Measurements from ENCODE around the gene MAP7D1. TPM values are rescaled to one million over a fixed set of nuclear protein-coding genes. Genes with fewer than 3 reads are reported as not detected.
A peak's percentile ranks its signal among the peaks of the same experiment; 100 is the strongest.
"Not testable (repeated sequence)": the region's sequence is repeated elsewhere in the genome, so short reads cannot be mapped to it uniquely, and the experiment has no call there.

The MAP7D1 gene
- total RNA-seq, 1 donor from 2014 or later, result 120 TPM

DNA sequence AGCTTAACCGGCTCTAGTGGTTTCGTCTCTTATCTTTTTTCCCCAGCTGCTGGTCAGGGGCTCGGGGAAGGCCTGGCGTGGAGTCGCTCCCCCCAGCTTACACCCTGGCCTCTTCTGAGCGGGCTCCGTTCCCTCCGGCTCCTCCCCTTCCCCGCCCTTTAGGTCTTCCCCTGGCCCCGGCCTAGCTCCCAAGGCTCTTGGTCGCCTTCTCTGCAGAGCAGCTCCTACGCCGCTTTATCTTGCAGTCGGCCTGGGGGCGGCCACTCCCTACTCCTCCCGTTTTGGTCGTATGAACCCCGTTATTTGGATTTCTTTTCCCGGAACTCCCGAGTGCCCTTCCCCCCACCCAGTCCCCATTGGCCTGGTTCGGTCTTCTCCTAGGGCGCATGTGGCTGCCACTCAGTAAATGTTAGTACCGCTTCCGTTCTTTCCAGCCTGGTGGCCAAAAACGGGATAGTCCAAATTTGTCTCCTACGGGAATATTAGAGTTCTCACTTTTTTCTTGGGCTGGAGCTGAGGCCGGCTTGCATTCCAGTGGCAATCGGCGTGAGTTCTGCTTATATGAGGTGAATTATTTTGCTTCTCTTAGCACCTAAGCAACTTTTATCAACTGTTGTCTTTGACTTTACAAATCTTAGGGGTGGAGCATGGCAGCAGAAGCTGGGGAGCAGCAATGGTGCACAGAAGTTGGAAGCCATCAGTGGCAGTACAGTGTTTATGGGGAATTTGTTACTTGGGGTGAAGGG, 68.8 kb downstream of the MAP7D1 start:
- Histone ChIP-seq H3K9me3 (no peaks in the 10 kb centered on the region), H3K27ac (peak overlapping the region; percentile 97), H3K27me3 (ENCODE audit: low read depth) (no peaks in the 10 kb centered on the region), H3K4me3 (peak overlapping the region; percentile 87), H3K36me3 (peaks cover 23% of the 10 kb centered on the region), H3K4me1 (peaks cover 36% of the 10 kb centered on the region)
- DNase-seq (peak; percentile 88), ATAC-seq (peak; percentile 84 to 85)
- TF ChIP-seq, protein P1, sequence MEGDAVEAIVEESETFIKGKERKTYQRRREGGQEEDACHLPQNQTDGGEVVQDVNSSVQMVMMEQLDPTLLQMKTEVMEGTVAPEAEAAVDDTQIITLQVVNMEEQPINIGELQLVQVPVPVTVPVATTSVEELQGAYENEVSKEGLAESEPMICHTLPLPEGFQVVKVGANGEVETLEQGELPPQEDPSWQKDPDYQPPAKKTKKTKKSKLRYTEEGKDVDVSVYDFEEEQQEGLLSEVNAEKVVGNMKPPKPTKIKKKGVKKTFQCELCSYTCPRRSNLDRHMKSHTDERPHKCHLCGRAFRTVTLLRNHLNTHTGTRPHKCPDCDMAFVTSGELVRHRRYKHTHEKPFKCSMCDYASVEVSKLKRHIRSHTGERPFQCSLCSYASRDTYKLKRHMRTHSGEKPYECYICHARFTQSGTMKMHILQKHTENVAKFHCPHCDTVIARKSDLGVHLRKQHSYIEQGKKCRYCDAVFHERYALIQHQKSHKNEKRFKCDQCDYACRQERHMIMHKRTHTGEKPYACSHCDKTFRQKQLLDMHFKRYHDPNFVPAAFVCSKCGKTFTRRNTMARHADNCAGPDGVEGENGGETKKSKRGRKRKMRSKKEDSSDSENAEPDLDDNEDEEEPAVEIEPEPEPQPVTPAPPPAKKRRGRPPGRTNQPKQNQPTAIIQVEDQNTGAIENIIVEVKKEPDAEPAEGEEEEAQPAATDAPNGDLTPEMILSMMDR (IDR thresholded peaks at IDR 0.05), result peak; percentile 35
- intact Hi-C loops (cut with DNase I), result no loop called here

DNA sequence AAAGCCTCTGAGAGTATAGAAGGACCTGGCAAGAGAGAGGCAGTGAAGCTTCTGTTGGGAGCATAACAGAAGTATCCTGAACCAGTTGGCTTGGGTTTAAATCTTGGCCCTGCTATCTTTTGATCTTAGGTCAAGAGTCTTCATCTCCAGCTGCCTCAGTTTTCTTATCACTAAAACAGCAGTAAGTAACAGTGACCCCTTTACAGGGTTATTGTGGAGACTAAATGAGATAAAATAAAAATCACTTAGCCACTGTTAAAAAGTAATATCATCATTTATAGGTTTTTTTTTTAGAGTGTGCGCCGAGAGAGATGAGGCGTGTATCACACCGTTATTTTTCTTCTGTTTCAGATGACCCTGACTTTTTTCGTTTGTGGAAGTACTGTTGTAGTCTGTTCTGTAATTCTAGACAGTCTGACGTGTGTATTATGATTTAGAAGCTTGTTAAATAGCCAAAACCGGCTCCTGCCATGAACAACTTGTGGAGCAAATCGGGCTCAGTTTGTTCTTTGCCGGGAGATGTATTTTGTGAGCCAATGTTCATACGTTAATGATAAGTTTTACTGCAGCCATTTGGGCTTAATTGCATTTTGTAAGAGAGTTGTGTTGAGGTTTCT, 69.4 kb downstream of the MAP7D1 start:
- H3K36me3 ChIP-seq, result peaks cover 30% of the 10 kb centered on the region
- no peak for DNase-seq
- H3K4me3 ChIP-seq, result peak overlapping the region; percentile 87
- intact Hi-C loops (cut with DNase I), result no loop called here
- peaks cover 40% of the 10 kb centered on the region for H3K4me1 ChIP-seq
- TF ChIP-seq, protein P1 (IDR thresholded peaks at IDR 0.05), result no peak
- peak overlapping the region; percentile 97 for H3K27ac ChIP-seq
- no peaks in the 10 kb centered on the region for H3K9me3 ChIP-seq
- ATAC-seq, result no peak
- H3K27me3 ChIP-seq (ENCODE audit: low read depth), result no peaks in the 10 kb centered on the region

DNA sequence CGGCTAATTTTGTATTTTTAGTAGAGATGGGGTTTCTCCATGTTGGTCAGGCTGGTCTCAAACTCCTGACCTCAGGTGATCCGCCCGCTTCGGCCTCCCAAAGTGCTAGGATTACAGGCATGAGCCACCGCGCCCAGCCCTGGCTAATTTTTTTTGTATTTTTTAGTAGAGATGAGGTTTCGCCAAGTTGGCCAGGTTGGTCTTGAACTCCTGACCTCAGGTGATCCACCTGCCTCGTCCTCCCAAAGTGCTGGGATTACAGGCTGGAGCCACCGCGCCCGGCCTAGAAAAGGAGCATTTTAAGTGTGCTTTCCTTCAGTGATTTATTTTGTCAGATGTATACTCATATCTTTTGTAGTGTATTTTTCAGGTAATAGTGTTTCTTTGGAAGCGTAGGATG, 74.3 kb downstream of the MAP7D1 start:
- H3K27ac ChIP-seq; H3K9me3 ChIP-seq; H3K4me3 ChIP-seq; intact Hi-C loops (cut with DNase I); DNase-seq; H3K27me3 ChIP-seq (ENCODE audit: low read depth); ATAC-seq: not testable (repeated sequence)
- H3K4me1 ChIP-seq, result peaks cover 60% of the 10 kb centered on the region
- H3K36me3 ChIP-seq, result peaks cover 74% of the 10 kb centered on the region

Other genes starting within 250 kb of the MAP7D1 start
- gene AGO3, start 225.1 kb upstream of the MAP7D1 start, total RNA-seq, result 33.9 TPM
- gene TEKT2, start 72.1 kb upstream of the MAP7D1 start, total RNA-seq, result 9.3 TPM
- gene ADPRS, start 67.3 kb upstream of the MAP7D1 start, total RNA-seq, result 32.4 TPM
- 24.4 TPM for gene COL8A2, start 30.9 kb upstream of the MAP7D1 start, total RNA-seq
- gene TRAPPC3, start 6.7 kb upstream of the MAP7D1 start, total RNA-seq, result 60.3 TPM
- gene THRAP3, start 68.3 kb downstream of the MAP7D1 start, total RNA-seq, result 81.0 TPM
- 8.5 TPM for gene SH3D21, start 150.2 kb downstream of the MAP7D1 start, total RNA-seq
- 25.7 TPM for gene EVA1B, start 167.5 kb downstream of the MAP7D1 start, total RNA-seq
- gene STK40, start 229.8 kb downstream of the MAP7D1 start, total RNA-seq, result 74.2 TPM
- gene LSM10, start 241.7 kb downstream of the MAP7D1 start, total RNA-seq, result 44.5 TPM

All from lower lobe of right lung (tissue), 2 donors.